Myocyte (in vitro differentiated cells): ENCODE results near the gene TNS3. TPM values are rescaled to one million over a fixed set of nuclear protein-coding genes. Genes with fewer than 3 reads are reported as not detected.
A peak's percentile ranks its signal among the peaks of the same experiment; 100 is the strongest.

Experiments used
- DNase-seq: peaks from one replicate; pipeline ENCODE4 v3.0.0-alpha.2; 2012; ENCODE audit warnings: low read depth
- total RNA-seq: library from RNA; depleted of rRNA; stranded (reverse); fragments of >200 nt; gene quantifications from 2 replicates; pipeline ENCODE4 v1.2.3, GENCODE V29; 2014

Gene TNS3
- total RNA-seq, 1 donor from 2014 or later, result 241 TPM

DNA sequence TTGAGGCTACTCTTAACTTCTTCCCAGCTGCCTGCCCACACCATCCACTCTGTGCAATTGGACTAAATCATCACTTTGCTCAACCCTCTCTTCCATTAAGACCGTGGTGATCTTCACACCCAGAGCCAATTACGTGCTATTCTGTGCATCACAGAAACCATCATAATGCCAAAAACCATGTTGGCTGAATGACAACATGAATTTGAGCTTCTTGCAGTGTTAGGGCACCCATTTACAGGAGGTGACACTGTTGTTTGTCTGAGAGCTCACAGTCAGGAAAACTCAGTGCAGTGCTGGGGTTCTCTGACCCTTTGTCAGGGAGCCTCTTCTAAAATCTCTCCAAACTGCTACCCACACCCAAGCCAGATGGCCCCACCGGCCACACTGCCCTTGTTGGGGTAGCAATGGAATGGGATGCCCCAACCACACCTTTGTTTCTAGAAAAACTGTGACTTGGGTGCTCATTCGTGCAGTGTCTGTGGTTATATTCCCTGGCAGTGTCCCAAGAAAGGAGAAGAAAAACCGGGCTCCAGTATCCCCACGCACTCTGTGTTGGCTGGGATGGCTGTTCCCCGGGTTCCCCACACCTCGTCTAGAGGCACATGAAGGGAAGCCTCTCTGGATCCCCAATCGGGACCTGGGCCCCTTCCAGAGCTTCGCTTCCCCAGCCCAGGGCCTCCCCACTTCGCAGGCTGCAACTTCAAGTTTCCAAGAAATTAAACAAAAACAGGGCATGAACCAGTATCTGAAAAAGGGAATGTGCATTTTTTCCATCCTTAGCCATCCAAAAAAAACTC is 2.0 kb upstream of the TNS3 start:
- DNase-seq, result peak; percentile 21

DNA sequence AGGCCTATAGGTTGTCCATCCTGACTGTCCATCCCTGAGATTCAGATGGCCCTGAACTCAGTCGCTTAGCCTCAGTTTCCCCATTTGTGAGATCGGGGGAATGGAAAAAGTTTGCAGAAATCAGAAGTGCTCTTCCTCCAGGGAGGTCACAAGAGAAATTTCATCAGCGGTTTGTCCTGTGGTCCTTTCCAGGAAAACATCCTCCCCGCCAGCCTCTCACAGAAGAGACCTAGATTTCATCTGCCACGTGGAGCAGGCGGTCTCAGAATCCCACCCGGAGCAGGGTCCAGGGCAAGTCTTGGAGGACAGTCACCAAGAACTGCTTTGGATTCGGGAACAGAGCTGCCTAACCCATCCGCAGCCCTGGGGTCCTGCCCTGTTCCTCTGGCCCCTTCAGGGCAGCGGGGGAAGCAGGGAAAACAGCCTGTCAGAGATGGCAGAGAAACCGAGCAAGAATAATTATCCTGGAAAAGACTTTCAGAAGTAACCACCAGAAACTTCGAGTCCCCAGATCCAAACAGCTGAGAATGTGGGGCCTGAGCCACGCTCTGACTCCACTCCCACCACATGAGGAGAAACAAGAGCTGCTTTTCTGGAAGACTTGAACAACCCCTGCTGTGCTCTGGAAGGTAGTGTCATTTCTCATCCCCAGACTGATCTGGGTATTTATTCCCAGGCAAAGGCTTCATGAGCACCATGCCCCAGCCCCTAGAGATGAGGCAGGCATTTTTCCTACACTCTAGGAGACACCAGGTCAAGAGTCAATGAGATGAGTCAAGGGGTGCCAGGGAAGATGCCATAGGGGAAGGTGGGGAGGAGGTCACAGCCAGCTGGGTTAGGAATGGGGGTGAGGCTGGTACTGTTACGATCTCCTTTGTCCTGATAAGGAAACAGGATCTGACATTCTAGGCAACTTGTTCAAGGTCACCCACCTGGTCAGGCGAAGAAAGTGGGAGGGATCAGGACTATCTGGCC is 1.1 kb upstream of the TNS3 start:
- DNase-seq, result peak; percentile 99

DNA sequence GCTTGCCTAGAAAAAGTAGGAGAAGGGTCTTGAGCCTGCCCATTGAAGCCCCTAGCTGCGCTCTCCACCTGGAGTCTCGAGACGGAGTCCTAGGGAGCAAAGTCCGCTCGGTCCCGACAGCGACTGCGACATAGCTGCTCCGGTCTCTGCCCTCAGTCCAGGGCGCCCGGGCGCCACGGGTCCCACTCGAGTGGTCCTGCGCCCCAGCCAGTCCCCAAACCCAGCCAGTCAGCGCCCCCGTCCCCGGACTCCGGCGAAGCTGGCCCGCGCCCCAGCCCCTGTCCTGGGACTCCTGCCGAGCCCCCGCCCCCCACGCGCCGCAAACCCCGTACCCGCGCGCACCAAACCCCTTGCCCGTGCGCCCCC is 490 bp downstream of the TNS3 start:
- DNase-seq, result peak; percentile 43

DNA sequence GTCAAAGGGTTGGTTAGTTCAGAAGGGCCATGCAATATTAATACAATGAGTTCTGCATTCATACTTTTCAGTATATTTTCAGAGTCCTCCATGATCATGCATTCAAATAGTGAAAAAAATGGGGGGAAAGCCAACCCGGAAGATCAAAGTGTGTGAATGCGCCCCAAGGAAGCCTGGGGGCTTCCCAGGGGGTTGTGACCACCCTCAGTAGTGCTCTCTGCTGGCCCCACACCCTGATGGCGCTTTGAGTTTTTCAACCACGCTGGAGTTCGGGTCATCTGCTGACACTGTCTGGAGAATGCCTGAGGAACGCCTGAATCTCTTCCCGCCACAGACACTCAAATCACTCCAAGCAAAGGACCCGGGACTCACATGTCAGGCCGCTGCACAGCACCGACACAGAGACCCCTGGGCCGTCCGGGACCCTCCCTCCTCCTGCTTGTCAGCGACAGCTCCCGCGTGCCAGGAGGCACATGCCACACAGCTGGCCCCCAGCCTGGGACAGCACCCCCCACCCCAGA is 1.0 kb downstream of the TNS3 start:
- peak; percentile 69 for DNase-seq

DNA sequence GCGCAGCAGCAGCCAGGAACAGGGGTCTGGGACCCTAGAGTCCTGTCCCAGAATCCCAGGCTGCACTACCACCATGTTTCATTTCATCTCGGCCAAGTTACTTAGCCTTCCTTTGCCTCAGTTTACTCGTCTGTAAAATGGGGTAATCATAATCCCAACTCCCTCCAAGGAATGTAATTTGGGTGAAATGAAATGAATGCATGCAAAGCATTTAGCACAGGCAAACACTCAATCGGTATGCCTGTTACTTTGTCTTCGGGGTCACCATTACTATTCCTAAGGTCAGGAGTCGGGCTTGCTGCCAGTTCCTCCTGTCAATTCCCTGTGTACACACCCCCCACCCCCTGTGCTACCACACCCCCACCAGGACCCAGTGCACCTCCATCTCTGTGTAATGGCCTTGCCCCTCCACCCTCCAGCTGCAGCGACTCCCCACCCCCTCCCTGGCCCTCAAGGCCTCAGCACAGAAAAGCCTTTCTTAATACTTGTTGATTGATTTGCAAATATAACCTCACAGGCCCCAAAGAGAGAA is 1.7 kb downstream of the TNS3 start:
- peak; percentile 30 for DNase-seq

DNA sequence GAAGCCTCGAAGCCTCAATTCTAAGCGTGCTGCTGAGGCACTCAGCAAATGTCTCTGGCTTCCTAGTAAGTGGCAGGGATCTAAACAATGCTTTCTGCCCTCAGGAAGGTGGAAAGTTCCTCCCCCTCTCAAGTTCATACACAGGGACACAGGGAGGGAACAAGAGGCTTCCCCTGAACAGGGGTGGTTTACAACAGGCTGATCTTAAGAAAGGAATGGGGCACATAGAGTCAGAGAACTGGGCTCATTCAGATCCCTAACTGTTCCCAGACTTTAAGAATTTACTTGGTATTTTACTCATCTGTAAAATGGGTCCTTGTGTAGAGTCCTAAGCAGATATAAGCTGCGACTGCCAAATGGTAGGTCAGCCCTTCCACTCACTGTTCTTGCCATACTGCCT is 2.5 kb downstream of the TNS3 start:
- no peak for DNase-seq

DNA sequence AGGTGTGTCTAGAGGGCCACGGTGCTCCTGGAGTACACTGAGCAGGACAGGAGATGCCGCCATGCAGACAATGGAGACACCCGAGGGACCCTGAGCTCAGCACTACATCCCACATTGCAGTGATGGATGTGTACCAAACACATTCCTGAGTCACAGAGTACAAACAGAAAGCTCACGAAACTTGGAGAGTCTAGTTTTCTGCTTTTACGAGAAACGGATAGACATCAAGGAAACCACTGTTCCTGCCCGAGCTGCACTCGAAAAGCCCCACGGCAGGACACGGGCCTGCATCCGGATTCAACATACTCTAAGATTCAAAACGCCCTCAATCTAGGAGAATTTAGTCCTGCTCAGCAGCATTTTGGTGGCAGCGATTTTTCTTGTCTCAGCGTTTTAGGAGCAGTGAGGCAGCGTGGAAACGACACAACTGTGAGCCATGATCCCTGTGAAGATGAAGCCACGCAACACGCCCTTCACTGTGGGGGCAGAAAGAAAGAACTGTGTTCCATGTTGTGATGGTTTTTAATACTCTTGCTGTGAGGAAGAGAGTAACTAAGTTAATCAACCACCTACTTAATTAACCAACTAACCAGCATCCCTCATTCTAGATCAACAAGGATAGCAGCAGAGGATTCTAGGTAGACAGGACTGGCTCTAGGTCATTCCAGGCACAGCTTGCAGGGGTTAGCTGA is 3.2 kb downstream of the TNS3 start:
- no peak for DNase-seq

DNA sequence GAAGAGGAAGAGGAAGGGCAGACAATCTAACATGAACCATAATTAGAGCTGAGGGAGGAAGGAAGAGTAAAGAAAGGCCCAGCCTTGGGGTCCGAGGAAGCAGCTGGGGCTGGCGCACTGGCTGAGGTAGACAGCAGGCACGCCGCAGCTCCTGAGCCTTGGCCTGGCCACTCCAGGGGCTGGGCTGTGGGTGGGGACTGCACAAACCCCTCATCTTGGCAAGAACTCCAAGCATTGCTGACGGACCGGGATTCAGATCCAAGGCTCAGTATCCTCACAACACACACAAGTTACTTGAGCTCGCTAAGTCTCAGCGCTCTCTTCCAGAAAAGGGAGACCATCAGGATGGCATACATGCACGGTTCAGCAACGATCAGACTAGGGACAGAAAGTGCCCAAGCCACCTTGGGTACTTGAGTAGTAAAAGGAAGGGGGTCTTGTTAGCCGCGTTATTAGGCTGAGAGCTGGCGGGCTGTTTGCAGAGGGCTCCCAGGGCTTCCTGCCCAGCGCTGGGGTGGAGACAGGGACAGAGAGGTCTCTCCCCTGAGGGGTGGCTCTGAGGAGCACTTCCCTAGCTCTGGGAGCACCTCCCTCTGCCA is 4.5 kb downstream of the TNS3 start:
- DNase-seq, result no peak

DNA sequence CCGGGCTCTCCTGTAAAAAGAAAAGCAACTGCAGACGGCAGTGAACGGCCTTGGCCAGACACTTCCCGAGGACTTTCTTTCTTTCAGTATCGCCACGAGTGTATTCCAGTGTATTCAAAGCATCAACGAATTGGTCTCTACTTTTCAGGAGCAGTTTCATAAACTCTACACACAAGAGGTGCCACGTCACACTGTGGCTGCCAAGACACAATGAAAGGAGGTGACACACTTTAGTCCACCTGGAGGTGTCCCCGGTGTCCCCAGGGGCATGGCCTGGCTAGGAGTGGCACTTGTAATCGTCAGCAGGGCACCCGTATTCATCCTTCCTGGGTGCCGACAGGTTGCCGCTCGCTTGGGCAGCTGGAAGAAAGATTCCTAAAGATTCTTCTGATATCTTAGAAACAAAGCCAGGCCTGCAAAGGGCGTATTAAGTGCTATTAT is 5.0 kb downstream of the TNS3 start:
- DNase-seq, result no peak

DNA sequence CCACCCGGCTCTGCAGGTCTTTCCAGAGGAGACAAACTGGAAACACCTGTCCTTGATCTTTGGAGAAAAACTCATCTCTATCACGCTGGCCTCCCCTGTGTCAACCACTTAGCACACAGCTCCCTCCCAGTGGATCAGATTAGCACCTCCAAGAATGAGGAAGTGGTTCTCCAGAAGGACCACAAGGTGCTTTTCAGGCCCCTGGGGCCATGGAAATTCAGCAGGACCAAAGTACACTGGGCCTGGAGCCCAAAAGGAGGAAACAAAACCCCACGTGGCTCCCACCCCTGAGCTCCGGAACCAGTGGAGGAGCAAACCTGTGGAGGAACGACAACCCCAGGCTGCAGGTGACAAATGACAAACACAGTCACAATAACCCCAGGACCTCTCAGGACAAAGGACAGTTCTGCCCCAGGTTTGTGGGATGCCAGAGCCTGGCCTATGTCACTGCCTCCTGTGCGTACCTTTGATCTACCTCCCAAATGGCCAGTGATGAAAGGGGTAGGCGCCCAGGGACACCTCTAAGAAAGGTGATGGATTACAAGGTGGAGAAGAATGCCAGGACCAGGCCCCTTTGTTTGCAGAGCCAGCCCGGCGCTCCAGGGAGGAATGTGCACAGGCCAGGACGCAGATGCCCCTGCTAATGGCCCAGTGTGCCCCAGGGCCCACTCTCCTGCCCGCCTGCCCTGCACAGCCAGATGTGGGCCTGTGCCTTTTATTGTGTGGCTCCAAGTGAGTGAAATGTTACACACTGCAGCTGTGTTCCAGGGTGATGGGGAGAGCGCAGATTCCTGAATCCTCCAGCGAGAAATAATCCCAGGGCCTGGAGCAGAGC is 5.7 kb downstream of the TNS3 start:
- DNase-seq, result peak; percentile 67

DNA sequence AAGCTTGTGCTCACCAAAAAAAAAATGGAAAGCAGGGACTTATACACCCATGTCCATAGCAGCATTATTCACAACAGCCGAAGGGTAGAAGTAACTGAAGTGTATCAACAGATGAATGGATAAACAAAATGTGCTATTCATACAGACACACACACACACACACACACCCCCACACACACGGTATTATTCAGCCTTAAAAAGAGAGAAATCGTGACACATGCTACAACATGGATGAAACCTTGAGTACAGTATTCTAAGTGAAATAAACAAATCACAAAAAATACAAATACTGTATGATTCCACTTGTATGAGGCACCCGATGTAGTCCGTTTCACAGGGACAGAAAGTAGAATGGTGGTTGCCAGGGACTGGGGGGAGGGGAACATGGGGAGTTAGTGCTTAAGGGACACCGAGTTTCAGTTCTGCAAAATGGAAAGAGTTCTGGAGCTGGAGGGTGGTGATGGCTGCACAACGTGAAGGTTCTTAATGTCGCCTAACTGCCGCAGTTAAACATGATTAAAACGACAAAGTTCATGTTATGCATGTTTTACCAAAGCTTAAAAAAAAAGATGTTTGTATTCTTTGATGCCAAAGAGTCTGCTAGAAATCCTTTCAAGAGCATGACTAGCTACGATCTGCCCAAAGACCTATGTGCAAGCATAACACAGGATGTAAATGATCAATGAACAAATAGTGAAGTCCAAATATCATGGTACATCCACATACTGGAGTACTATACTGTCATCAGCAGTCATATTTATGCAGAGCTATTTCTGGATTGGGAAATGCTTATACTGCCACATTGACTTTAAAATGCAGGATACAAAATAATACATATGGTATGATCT is 7.2 kb downstream of the TNS3 start:
- DNase-seq, result no peak

DNA sequence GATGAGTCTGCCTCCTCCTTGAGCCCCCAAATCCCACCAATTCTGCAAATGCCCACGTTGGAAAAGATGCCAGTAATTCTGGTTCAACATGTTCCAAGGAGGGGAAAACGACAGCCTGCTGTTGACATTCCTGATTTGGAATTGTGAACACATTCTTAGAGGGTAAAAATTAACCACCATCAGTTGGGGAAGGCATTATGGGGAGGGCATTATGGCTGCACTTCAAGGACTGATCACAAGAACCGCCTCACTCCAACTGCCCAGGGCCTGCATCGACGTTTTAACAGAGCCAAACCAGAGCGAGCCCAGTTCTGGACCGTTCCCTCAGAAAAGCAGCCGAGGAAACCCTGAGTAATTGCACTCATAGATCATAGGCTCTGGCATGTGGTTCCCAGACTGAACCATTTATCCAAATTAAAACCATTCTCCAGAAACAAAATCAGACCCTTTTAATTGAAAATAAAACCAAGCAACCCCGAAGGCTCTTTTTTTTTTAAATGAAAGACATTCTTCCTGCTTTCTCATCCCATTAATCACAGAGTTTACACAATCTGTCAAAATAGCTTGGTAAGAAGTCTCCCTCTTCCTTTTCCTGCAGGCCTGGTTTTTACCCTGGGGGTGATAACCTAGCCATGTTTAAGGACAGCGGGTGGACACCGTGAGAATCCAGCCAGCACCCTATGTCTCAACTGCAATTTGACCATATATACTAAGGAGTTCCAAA is 8.0 kb downstream of the TNS3 start:
- peak; percentile 69 for DNase-seq

DNA sequence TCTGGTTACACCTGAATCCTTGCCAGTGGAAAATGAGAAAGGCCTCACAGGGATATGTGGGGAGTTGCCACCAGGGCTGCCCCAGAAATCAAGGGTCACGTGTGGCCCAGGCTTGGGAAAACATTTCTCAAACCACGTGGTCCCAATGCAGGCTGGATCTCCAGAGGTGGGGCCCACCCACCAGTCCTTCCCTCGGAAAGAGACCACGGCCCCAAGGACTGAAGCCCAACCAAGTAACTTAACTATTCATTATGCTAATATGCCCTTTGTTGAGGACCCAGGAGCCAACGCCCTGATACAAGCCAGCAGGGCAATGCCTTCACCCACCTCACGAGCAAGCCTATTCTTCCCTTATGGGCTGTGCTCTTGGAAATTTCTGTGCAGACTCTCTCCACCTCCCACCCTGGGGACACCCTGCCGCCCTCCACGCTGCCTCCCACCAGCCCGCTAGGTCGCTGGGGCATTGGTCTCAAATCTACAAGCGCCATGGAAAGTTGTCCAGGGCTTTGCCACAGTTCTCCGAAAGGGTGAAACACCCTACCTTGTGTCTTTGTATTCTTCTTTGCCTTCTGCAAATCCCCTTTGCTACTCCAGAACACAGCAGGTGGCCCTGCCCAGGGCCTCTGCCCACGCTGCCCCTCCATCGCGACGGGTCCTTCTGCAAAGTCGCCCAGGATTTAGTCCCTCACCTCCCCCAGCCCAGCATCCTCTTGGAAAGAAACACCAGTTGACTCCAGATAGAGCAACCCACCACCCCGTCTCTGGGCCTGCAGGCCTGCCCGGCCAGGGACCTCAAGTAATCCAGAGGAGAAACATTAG is 8.8 kb downstream of the TNS3 start:
- no peak for DNase-seq

DNA sequence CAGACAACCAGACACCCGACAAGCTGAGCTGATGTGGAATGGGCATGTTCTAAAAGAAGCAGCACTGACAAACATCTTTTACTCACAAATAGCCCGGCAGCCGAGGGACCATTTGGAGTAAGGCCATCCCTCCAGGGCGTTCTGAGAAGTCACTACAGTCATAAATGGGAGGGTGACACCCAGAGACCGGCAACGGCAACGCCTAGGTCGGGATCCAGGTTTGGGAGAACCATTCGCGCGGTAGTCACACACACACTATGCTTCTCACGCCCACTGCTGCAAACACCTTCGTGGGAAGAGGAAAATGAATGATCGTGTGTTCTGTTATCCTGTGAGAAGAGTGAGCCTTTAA is 9.8 kb downstream of the TNS3 start:
- no peak for DNase-seq

DNA sequence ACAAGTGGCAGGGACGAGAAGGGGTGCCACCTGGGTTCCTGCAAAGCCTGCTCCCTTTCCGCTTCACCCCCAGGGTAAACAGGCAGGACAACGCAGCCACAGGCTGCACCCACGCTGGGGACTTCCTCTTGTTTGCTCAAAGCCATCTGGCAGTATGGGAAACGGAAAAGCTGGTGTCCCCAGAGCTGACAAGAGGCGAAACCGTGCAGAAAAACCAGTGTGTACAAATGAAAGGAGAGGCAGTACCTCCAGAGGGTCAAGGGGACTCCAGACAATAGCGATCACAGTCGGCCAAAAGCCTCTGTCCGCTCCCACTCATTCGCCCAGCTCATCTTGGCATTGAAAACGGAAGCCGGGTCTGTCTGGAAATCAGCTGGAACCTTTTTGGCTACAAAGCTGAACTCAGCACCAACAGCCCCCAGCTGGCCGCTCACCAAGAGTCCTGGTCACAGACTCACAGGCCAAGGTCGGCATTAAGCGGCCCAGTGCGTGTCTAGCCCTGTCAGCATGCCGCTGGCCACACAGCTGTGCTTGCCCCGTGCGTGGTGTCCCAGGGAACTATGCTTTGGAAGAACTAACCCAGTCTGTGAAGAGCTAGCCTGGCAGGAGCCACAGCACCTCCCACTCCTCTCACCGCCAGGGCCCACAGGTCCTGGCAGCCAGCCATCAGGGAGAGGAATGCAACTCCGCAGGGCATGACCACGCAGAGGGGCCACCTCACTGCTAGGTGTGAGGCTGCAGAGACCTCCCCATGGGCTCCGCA is 10.4 kb downstream of the TNS3 start:
- DNase-seq, result peak; percentile 99

DNA sequence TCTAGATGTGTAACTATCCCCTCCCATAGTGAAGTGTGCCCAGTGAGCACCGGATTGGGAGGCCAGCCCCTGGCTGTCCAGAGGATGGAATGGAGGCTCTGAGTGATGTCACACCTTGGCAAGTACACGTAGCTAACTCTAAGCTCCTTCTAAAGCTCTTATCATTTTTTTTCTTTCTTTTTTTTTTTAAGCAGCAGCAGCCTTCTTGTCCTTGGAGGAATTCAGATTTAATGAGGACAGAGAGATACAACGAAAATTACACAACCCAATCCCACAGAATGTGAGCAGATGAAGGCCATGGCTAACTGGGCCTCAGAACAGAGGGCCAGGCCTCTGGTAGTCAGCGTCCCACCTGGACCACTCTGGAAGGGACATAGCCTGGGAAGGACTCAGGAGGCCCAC is 11.3 kb downstream of the TNS3 start:
- peak; percentile 45 for DNase-seq

DNA sequence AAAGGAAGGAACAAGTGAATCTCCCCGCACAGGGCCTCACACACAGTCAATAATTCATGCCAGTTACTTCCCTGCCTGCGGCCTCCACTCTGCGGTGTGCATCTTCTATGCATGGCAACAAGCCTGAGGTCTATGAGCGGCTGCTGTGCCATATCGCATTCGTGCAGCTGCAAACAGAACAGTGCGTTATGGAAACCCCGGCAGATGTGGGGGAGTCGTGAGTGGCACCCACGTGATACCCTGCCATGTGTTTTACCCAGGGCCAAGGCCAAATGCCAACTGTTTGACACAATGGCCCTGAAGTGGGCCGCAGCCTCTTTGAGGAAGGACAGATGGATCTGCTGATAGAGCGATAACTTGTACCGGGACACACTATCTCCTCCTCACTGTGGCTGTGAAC is 13.4 kb downstream of the TNS3 start:
- peak; percentile 15 for DNase-seq
